HepG2 (cell line): ENCODE results near the gene RARG. TPM values are rescaled to one million over a fixed set of nuclear protein-coding genes. Genes with fewer than 3 reads are reported as not detected.

Experiments
- LCORL ChIP-seq, 2 experiments: fragments of 450-650 bp in 1 of 2; sonication (generic) in 1 of 2; formaldehyde crosslinking in 1 of 2; IDR thresholded peaks; 2 replicates each; pipeline versions ENCODE4 v1.5.0 to v1.6.1; 2017 to 2020; ENCODE audit warnings: antibody characterized with exemption in 1 of 2, missing genetic modification reagents in 1 of 2
- PHF5A ChIP-seq: IDR thresholded peaks from one replicate; pipeline ENCODE4 v1.6.1; 2018; ENCODE audit warnings: low read depth, missing genetic modification reagents; ENCODE audit not compliant: unreplicated experiment
- RARG ChIP-seq: sonication (generic); formaldehyde crosslinking; IDR thresholded peaks from 2 replicates; pipeline ENCODE4 v1.4.0; 2020; ENCODE audit warnings: low read depth, mild to moderate bottlenecking, missing genetic modification reagents
- SAP130 ChIP-seq: IDR thresholded peaks from 2 replicates; pipeline ENCODE4 v1.6.1; 2016; ENCODE audit warnings: low read depth
- TGIF2 ChIP-seq: IDR thresholded peaks from 2 replicates; pipeline ENCODE4 v1.6.1; 2016; ENCODE audit warnings: control low read depth, missing compliant biosample characterization
- ZNF879 ChIP-seq: sonication (generic); formaldehyde crosslinking; IDR thresholded peaks from 2 replicates; pipeline ENCODE4 v1.8.1; 2023; ENCODE audit warnings: missing genetic modification reagents
- polyA plus RNA-seq, 8 experiments: library from polyadenylated mRNA; depleted of rRNA in 3 of 8; stranded (reverse) in 7 of 8; unstranded in 1 of 8; fragments of >200 nt; fragmentation: Illumina TruSeq in 4 of 8; extraction: Trizol in 4 of 8; gene quantifications; 2 replicates each; pipeline versions ENCODE4 v1.2.1 to v1.2.3, GENCODE V29; 2011 to 2016; ENCODE audit warnings: low read depth in 4 of 8, missing spikeins in 1 of 8, mixed read lengths in 1 of 8; ENCODE audit not compliant: insufficient read depth in 1 of 8
- total RNA-seq, 5 experiments: library from RNA; depleted of rRNA; stranded (reverse); fragments of >200 nt; fragmentation: Illumina TruSeq; extraction: Trizol; gene quantifications; 2 replicates each; pipeline ENCODE4 v1.2.3, GENCODE V29; 2016; ENCODE audit warnings: low read depth in 1 of 5
- TF ChIP-seq, protein P1 (sequence below): sonication (generic); formaldehyde crosslinking; IDR thresholded peaks from 2 replicates; pipeline ENCODE4 v1.4.0; 2020; ENCODE audit warnings: missing genetic modification reagents
- TF ChIP-seq, protein P2 (sequence below): sonication (generic); formaldehyde crosslinking; conservative IDR thresholded peaks from 2 replicates; pipeline ENCODE4 v1.4.0; 2020; ENCODE audit warnings: missing genetic modification reagents

Gene RARG
- total and polyA plus RNA-seq, 2 of the 13 experiments (the other 11 are each of a cell fraction or from before 2014, with no cell fraction given): 0.77 to 1.5 TPM

DNA sequence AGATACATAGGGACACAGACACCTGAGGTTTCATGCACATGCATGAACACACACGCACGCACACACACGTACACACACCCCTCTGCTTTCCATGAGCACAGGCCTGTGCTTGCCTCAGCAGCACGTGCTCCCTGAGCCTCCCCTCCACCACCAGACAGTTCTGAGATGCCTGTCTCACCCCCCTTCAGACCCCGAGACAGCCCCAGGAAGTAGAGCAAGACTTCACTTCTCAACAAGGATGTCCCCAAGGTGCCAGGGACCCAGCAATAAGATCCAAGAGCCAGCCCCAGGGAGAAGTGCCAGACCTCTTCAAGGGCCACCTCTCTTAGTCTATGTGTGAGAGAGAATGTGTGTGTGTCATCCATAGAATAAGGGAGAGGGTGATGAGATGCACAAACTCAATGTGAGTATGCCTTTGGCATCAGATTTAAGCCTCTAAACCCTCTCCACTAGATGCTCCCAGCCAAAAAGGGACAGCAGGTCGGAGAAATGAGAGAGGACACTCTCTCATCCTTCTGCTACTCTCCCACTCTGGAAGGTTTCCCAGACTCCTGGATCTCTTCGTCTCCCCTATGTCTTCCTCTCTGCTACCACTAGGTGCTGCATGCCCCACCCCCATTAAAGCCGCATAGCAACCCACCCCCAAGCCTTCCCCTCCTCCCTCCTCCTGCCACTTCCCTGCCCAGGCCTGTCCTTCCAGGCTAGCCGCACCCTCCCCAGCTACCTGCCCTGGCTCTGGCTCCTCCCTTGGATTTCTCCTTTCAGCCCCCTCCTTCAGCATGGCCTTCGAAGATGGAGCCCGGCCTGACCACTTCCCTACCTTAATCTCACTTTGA is 7.7 kb downstream of the RARG start (continued):
- no peak for TF ChIP-seq RARG (CRISPR knock-in tag)
- TF ChIP-seq PHF5A (CRISPR knock-in tag): no peak
- TF ChIP-seq LCORL (IDR thresholded peaks at IDR 0.05): no peak
- no peak for TF ChIP-seq LCORL (CRISPR knock-in tag; IDR thresholded peaks at IDR 0.05)
- TF ChIP-seq, protein P1, sequence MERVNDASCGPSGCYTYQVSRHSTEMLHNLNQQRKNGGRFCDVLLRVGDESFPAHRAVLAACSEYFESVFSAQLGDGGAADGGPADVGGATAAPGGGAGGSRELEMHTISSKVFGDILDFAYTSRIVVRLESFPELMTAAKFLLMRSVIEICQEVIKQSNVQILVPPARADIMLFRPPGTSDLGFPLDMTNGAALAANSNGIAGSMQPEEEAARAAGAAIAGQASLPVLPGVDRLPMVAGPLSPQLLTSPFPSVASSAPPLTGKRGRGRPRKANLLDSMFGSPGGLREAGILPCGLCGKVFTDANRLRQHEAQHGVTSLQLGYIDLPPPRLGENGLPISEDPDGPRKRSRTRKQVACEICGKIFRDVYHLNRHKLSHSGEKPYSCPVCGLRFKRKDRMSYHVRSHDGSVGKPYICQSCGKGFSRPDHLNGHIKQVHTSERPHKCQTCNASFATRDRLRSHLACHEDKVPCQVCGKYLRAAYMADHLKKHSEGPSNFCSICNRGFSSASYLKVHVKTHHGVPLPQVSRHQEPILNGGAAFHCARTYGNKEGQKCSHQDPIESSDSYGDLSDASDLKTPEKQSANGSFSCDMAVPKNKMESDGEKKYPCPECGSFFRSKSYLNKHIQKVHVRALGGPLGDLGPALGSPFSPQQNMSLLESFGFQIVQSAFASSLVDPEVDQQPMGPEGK (CRISPR knock-in tag): peak; percentile 57
- 0 out of 2 replicates have a peak, but pooled peaks have one; percentile 15 for TF ChIP-seq SAP130 (CRISPR knock-in tag)
- TF ChIP-seq TGIF2 (CRISPR knock-in tag): no peak
- no peak for TF ChIP-seq ZNF879 (CRISPR knock-in tag)
- TF ChIP-seq, protein P2, sequence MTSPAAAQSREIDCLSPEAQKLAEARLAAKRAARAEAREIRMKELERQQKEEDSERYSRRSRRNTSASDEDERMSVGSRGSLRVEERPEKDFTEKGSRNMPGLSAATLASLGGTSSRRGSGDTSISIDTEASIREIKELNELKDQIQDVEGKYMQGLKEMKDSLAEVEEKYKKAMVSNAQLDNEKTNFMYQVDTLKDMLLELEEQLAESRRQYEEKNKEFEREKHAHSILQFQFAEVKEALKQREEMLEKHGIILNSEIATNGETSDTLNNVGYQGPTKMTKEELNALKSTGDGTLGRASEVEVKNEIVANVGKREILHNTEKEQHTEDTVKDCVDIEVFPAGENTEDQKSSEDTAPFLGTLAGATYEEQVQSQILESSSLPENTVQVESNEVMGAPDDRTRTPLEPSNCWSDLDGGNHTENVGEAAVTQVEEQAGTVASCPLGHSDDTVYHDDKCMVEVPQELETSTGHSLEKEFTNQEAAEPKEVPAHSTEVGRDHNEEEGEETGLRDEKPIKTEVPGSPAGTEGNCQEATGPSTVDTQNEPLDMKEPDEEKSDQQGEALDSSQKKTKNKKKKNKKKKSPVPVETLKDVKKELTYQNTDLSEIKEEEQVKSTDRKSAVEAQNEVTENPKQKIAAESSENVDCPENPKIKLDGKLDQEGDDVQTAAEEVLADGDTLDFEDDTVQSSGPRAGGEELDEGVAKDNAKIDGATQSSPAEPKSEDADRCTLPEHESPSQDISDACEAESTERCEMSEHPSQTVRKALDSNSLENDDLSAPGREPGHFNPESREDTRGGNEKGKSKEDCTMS (CRISPR knock-in tag): no peak
